GM12874 (cell line): ENCODE results near the gene LRRC31.

Experiments used
- TF ChIP-seq, protein P1 (sequence below): IDR thresholded peaks from 2 replicates; pipeline ENCODE4 v1.5.1; 2011; ENCODE audit warnings: low read depth, mild to moderate bottlenecking, control low read depth, low read length, moderate library complexity; ENCODE audit not compliant: insufficient read depth

Gene LRRC31

DNA sequence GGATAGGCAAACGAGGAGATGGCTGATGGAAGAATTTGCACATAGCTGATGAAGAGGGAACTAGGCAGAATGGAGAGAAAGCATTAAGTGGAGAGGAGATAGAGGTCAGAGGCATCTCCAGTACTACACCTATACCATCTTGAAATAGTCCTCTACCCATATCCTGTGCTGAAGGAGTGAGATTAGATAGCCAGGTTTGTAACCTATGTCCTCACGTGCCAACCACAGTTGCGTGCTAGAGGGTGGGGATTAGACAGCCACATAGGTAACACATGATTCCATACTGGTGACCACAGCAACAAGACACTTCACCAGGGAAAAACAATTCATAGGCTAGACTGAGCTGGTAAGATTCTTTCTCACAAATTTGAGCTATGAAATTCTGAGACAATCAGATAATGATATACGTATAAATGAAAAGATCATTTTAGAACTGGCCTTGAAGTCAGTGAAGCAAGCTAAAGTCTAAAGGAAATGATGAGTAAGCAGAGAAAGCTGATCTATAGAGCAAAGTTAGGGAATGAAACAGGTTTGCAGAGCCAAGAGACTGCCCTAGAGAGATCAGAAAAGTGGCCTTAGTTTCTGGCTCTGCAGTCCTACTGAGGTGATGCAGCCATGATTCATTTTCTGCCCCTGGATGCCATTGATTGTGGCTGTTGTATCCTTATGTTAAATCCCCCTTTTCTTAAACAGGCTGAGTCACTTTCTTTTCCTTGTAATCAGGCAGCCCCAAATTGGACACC lies 78.9 kb downstream of the LRRC31 start:
- TF ChIP-seq, protein P1, sequence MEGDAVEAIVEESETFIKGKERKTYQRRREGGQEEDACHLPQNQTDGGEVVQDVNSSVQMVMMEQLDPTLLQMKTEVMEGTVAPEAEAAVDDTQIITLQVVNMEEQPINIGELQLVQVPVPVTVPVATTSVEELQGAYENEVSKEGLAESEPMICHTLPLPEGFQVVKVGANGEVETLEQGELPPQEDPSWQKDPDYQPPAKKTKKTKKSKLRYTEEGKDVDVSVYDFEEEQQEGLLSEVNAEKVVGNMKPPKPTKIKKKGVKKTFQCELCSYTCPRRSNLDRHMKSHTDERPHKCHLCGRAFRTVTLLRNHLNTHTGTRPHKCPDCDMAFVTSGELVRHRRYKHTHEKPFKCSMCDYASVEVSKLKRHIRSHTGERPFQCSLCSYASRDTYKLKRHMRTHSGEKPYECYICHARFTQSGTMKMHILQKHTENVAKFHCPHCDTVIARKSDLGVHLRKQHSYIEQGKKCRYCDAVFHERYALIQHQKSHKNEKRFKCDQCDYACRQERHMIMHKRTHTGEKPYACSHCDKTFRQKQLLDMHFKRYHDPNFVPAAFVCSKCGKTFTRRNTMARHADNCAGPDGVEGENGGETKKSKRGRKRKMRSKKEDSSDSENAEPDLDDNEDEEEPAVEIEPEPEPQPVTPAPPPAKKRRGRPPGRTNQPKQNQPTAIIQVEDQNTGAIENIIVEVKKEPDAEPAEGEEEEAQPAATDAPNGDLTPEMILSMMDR: no peak

DNA sequence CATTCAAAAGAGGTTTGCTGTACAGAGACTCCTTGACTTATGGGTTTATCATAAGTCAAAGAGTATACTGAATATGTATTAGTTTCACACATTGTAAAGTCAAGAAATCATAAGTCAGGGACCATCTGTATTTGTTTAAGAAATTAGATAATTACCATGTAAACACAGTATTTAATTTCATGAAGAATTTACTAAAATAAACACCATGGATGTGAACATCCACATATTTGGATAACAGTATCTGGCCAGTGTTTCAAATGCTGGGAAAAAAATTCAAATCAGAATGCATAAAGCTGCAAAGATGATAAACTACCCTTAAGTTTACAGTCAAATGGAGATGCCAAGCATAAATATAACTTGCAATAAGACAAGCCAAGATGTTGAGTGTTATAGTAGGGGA lies 79.5 kb downstream of the LRRC31 start:
- TF ChIP-seq, protein P1: no peak
